Trophoblast cell (in vitro differentiated cells and primary cell): ENCODE measurements around the gene C1GALT1C1.
A peak's percentile ranks its signal among the peaks of the same experiment; 100 is the strongest.

Experiments used
- DNase-seq, 2 donors: peaks; one replicate each; pipeline ENCODE4 v3.0.0-alpha.2; 2016
- H2AFZ ChIP-seq: 2 replicates; pipeline ENCODE4 v1.6.1; 2013; ENCODE audit warnings: low read length, moderate library complexity, mild to moderate bottlenecking; ENCODE audit not compliant: insufficient read depth, poor library complexity
- H2AK5ac ChIP-seq: 2 replicates; pipeline ENCODE4 v1.6.1; 2013; ENCODE audit warnings: mild to moderate bottlenecking, low read length
- H2BK120ac ChIP-seq: 2 replicates; pipeline ENCODE4 v1.6.1; 2013; ENCODE audit warnings: low read length, mild to moderate bottlenecking, moderate library complexity; ENCODE audit not compliant: insufficient read depth, poor library complexity
- H2BK12ac ChIP-seq: 2 replicates; pipeline ENCODE4 v1.6.1; 2013; ENCODE audit warnings: mild to moderate bottlenecking, low read length, moderate library complexity
- H2BK5ac ChIP-seq: 2 replicates; pipeline ENCODE4 v1.6.1; 2013; ENCODE audit warnings: low read length, low read depth, moderate library complexity, mild to moderate bottlenecking; ENCODE audit not compliant: poor library complexity
- H3K14ac ChIP-seq: 2 replicates; pipeline ENCODE4 v1.6.1; 2013; ENCODE audit warnings: mild to moderate bottlenecking, low read length
- H3K18ac ChIP-seq: 2 replicates; pipeline ENCODE4 v1.6.1; 2013; ENCODE audit warnings: mild to moderate bottlenecking, low read length
- H3K23ac ChIP-seq: 2 replicates; pipeline ENCODE4 v1.6.1; 2013; ENCODE audit warnings: low read length
- H3K27ac ChIP-seq: 2 replicates; pipeline ENCODE4 v1.5.1; 2013; ENCODE audit warnings: low read depth, mild to moderate bottlenecking, inconsistent platforms, low read length, moderate library complexity
- H3K27me3 ChIP-seq: 2 replicates; pipeline ENCODE4 v1.6.1; 2013; ENCODE audit warnings: inconsistent platforms, mild to moderate bottlenecking, low read length, moderate library complexity; ENCODE audit not compliant: insufficient read depth
- H3K36me3 ChIP-seq, 2 experiments: 1 replicate in 1 of 2; 2 replicates in 1 of 2; pipeline ENCODE4 v1.6.1; 2013; ENCODE audit warnings: low read length in 2 of 2, mild to moderate bottlenecking in 2 of 2, moderate library complexity in 1 of 2; ENCODE audit not compliant: insufficient read depth in 2 of 2, control insufficient read depth in 1 of 2
- H3K4ac ChIP-seq: 2 replicates; pipeline ENCODE4 v1.6.1; 2013; ENCODE audit warnings: low read depth, mild to moderate bottlenecking, low read length, moderate library complexity
- H3K4me1 ChIP-seq, 2 experiments: 1 replicate in 1 of 2; 2 replicates in 1 of 2; pipeline ENCODE4 v1.6.1; 2013; ENCODE audit warnings: low read length in 2 of 2, mild to moderate bottlenecking in 2 of 2, moderate library complexity in 1 of 2; ENCODE audit not compliant: insufficient read depth in 2 of 2, control insufficient read depth in 1 of 2
- H3K4me2 ChIP-seq: 2 replicates; pipeline ENCODE4 v1.6.1; 2013; ENCODE audit warnings: inconsistent platforms, mild to moderate bottlenecking, low read length, moderate library complexity
- H3K4me3 ChIP-seq: 2 replicates; pipeline ENCODE4 v1.5.1; 2013; ENCODE audit warnings: mild to moderate bottlenecking, low read depth, low read length, inconsistent platforms
- H3K79me1 ChIP-seq: one replicate; pipeline ENCODE4 v1.6.1; 2013; ENCODE audit warnings: low read length
- H3K79me2 ChIP-seq: 2 replicates; pipeline ENCODE4 v1.6.1; 2013; ENCODE audit warnings: low read length, mild to moderate bottlenecking; ENCODE audit not compliant: control insufficient read depth, insufficient read depth, poor library complexity
- H3K9ac ChIP-seq: 2 replicates; pipeline ENCODE4 v1.6.1; 2013; ENCODE audit warnings: mild to moderate bottlenecking, low read length
- H3K9me3 ChIP-seq: 2 replicates; pipeline ENCODE4 v1.6.1; 2013; ENCODE audit warnings: low read depth, mild to moderate bottlenecking, control low read depth, inconsistent platforms, low read length; ENCODE audit not compliant: insufficient read depth
- H4K12ac ChIP-seq: 2 replicates; pipeline ENCODE4 v1.6.1; 2013; ENCODE audit warnings: low read depth, mild to moderate bottlenecking, low read length, moderate library complexity
- H4K8ac ChIP-seq: 2 replicates; pipeline ENCODE4 v1.6.1; 2013; ENCODE audit warnings: low read depth, mild to moderate bottlenecking, low read length, moderate library complexity
- H4K91ac ChIP-seq: one replicate; pipeline ENCODE4 v1.6.1; 2013; ENCODE audit warnings: low read depth, mild to moderate bottlenecking, low read length, moderate library complexity
- WGBS: extraction: QIAGEN DNeasy Blood & Tissue Kit; methylation state at CpG from one replicate; pipeline ENCODE4 v1.1.7; 2013; ENCODE audit warnings: missing lambda C conversion rate; ENCODE audit not compliant: insufficient read length, insufficient coverage; ENCODE audit errors: extremely low coverage; 5-methylcytosine and 5-hydroxymethylcytosine counted together

Gene C1GALT1C1

DNA sequence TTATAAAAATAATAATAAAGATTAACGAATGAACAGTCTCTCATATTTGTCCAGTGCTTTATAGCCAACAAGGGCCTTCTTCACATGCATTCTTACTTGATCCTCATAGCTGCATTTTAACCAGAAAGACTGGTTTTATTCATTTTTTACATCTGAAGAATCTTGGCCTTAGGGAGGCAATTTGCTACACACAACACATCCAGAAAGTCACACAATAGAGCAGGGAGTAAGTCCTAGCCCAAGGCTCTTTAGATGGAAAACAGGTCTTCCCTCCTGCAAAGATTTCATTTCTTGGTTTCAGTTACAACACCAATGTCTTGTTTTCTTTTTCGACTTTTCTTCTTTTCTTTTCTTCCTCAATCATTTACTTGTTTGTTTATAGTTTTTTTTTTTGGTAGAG is 13.0 kb upstream of the C1GALT1C1 start:
- H4K12ac ChIP-seq = no peak overlapping the region
- no peaks in the 10 kb centered on the region for H3K27me3 ChIP-seq
- no peaks in the 10 kb centered on the region for H3K79me1 ChIP-seq
- no CpG with 5 or more reads among the region's 2 CpGs for WGBS
- no peak overlapping the region for H3K14ac ChIP-seq
- no peak overlapping the region for H4K91ac ChIP-seq
- H3K4me2 ChIP-seq = no peak overlapping the region
- no peak overlapping the region for H3K4me3 ChIP-seq
- no peaks in the 10 kb centered on the region for H3K79me2 ChIP-seq
- no peak overlapping the region for H2BK5ac ChIP-seq
- H2AFZ ChIP-seq = no peak overlapping the region
- H3K18ac ChIP-seq = no peak overlapping the region
- no peak overlapping the region for H4K8ac ChIP-seq
- no peak overlapping the region for H3K4ac ChIP-seq
- no peaks in the 10 kb centered on the region for H3K36me3 ChIP-seq
- H2BK120ac ChIP-seq = no peak overlapping the region
- no peaks in the 10 kb centered on the region for H3K4me1 ChIP-seq
- no peak overlapping the region for H2BK12ac ChIP-seq
- no peaks in the 10 kb centered on the region for H3K9me3 ChIP-seq
- no peak overlapping the region for H2AK5ac ChIP-seq
- H3K23ac ChIP-seq = no peak overlapping the region
- peak; percentile 2 to 69 for DNase-seq
- H3K9ac ChIP-seq = no peak overlapping the region
- H3K27ac ChIP-seq = no peak overlapping the region

DNA sequence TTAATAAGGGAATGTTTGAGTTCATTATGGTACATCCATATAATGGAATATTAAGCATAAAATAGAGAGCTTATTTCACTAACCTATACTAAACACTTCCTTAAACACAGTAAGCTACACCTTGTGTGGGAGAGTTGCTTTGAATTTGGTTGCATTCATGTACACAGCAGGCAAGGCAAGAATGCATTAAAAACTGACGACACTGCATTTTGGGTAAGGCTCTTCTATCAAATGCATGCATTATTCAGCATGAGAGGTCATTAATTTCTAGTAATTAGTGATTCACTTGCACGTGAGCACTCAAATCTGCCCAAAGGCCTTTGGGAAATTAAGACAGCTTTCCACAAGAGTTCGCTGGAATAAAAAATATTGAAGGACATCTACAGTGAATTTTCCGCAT is 8.8 kb upstream of the C1GALT1C1 start:
- H2AFZ ChIP-seq = no peak overlapping the region
- no peak overlapping the region for H2BK120ac ChIP-seq
- H4K8ac ChIP-seq = no peak overlapping the region
- no peak overlapping the region for H4K91ac ChIP-seq
- no peak overlapping the region for H3K23ac ChIP-seq
- H3K36me3 ChIP-seq = no peaks in the 10 kb centered on the region
- no peak overlapping the region for H3K14ac ChIP-seq
- no peak overlapping the region for H2BK12ac ChIP-seq
- H2AK5ac ChIP-seq = no peak overlapping the region
- H3K79me2 ChIP-seq = no peaks in the 10 kb centered on the region
- no peak overlapping the region for H3K9ac ChIP-seq
- WGBS = no CpG with 5 or more reads among the region's 4 CpGs
- H3K4me3 ChIP-seq = no peak overlapping the region
- no peak overlapping the region for H3K4ac ChIP-seq
- H3K18ac ChIP-seq = no peak overlapping the region
- H3K9me3 ChIP-seq = no peaks in the 10 kb centered on the region
- H3K4me2 ChIP-seq = no peak overlapping the region
- no peak for DNase-seq
- no peaks in the 10 kb centered on the region for H3K79me1 ChIP-seq
- H2BK5ac ChIP-seq = no peak overlapping the region
- H3K4me1 ChIP-seq = no peaks in the 10 kb centered on the region
- H3K27me3 ChIP-seq = no peaks in the 10 kb centered on the region
- no peak overlapping the region for H3K27ac ChIP-seq
- H4K12ac ChIP-seq = no peak overlapping the region

DNA sequence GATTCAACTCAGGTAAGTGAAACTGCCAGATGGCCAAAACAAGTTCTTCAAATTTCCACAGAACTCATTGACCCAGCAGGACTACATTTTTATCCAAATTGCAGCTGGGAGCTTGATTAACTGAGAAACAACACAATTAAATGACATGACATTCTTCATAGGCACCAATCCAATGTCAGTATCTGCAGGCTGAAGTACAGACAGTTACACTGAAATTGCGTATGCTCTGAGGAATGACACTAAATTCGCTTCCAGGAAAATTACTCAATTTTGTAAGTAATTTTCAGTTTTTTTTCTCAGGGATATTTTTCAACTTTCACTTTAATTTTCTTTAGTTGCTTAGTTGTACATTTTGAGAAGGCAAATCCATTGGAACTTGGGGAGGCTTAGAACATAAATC is 4.5 kb downstream of the C1GALT1C1 start:
- Histone ChIP-seq H3K4me1 (no peaks in the 10 kb centered on the region), H4K12ac (no peak overlapping the region), H3K23ac (no peak overlapping the region), H3K79me1 (peaks cover 2% of the 10 kb centered on the region), H3K4me2 (no peak overlapping the region), H2AFZ (no peak overlapping the region), H3K79me2 (no peaks in the 10 kb centered on the region), H2AK5ac (no peak overlapping the region), H4K8ac (no peak overlapping the region), H3K18ac (no peak overlapping the region), H3K14ac (no peak overlapping the region), H3K9ac (no peak overlapping the region), H2BK12ac (no peak overlapping the region), H4K91ac (no peak overlapping the region), H3K9me3 (no peaks in the 10 kb centered on the region), H3K4me3 (no peak overlapping the region), H2BK120ac (no peak overlapping the region), H3K4ac (no peak overlapping the region), H3K27me3 (no peaks in the 10 kb centered on the region), H3K36me3 (no peaks in the 10 kb centered on the region), H2BK5ac (no peak overlapping the region), H3K27ac (no peak overlapping the region)
- DNase-seq = peak in 1 of 2 donors; percentile 52
- no CpG with 5 or more reads among the region's 2 CpGs for WGBS

DNA sequence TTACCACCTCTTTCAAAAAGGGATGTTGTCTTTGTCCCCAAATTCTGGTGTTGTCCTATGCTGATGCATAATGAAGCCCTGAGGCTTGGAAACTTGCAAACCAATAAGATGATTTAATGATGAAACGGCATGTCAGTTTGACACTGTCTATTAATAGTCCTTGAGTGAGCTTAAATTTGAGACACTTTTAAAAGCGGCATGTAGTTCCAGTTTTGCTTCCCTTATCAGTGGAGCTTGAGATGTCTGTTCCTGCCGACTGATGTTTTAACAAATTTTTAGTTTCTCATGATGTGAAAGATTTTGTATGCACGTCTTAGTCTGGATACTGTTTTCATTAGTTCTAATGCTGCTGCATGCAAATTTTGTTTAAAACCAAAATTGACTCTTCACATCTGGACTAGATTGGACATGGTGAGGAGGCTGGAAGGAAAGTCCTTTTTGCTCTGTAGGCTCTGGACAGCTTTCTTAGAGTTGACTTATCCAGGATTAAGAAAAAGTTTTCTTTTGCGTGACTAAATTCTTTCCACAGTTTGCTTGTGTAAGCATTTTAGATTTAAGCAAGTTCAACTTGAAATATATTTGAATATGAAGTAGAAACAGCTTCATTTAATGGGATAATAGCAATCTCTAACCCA is 11.7 kb downstream of the C1GALT1C1 start:
- H2AFZ ChIP-seq = no peak overlapping the region
- no peak overlapping the region for H2BK5ac ChIP-seq
- no peak overlapping the region for H3K4me3 ChIP-seq
- H3K23ac ChIP-seq = no peak overlapping the region
- no peak overlapping the region for H3K14ac ChIP-seq
- H3K36me3 ChIP-seq = no peaks in the 10 kb centered on the region
- H2AK5ac ChIP-seq = no peak overlapping the region
- H3K79me2 ChIP-seq = no peaks in the 10 kb centered on the region
- H3K4me1 ChIP-seq = no peaks in the 10 kb centered on the region
- DNase-seq = no peak
- H3K9ac ChIP-seq = no peak overlapping the region
- H3K4me2 ChIP-seq = no peak overlapping the region
- no peak overlapping the region for H4K8ac ChIP-seq
- no peak overlapping the region for H2BK12ac ChIP-seq
- no peak overlapping the region for H3K18ac ChIP-seq
- no peak overlapping the region for H3K27ac ChIP-seq
- H3K4ac ChIP-seq = no peak overlapping the region
- no peak overlapping the region for H4K12ac ChIP-seq
- WGBS = no CpG with 5 or more reads among the region's 5 CpGs
- no peaks in the 10 kb centered on the region for H3K9me3 ChIP-seq
- H2BK120ac ChIP-seq = no peak overlapping the region
- H3K79me1 ChIP-seq = no peaks in the 10 kb centered on the region
- no peak overlapping the region for H4K91ac ChIP-seq
- no peaks in the 10 kb centered on the region for H3K27me3 ChIP-seq
